HFFc6 (cell line): ENCODE data around the gene ROBO1. TPM values are rescaled to one million over a fixed set of nuclear protein-coding genes. Genes with fewer than 3 reads are reported as not detected.

ENCODE experiments used
- DNase-seq: peaks from one replicate; pipeline ENCODE4 v3.0.0-alpha.2; 2018
- H3K27ac Mint-ChIP-seq: 2 replicates; pipeline ENCODE4 v1.8.0; 2020; ENCODE audit warnings: mild to moderate bottlenecking, mixed read lengths
- H3K27me3 Mint-ChIP-seq: 2 replicates; pipeline ENCODE4 v1.8.0; 2021; ENCODE audit warnings: mild to moderate bottlenecking, moderate library complexity, mixed read lengths; ENCODE audit not compliant: insufficient read depth
- H3K36me3 Mint-ChIP-seq: 2 replicates; pipeline ENCODE4 v1.8.0; 2021; ENCODE audit warnings: low read depth, mixed read lengths
- H3K4me1 Mint-ChIP-seq: 2 replicates; pipeline ENCODE4 v1.8.0; 2020; ENCODE audit warnings: low read depth, mixed read lengths
- H3K4me3 Mint-ChIP-seq: 2 replicates; pipeline ENCODE4 v1.8.0; 2020; ENCODE audit warnings: mild to moderate bottlenecking, moderate library complexity, mixed read lengths
- H3K9me3 Mint-ChIP-seq: 2 replicates; pipeline ENCODE4 v1.8.0; 2020; ENCODE audit warnings: mild to moderate bottlenecking, mixed read lengths
- CTCF ChIP-seq: fragments of 200-600 bp; sonication (generic); IDR thresholded peaks from 2 replicates; pipeline ENCODE4 v1.5.0; 2021; ENCODE audit warnings: antibody characterized with exemption, mild to moderate bottlenecking
- total RNA-seq, 6 experiments: library from RNA; stranded (reverse); fragmentation: NEBNext Ultra II Directional; extraction: Animal tissue kit (Norgen Biotek cat#: 25700); gene quantifications; 2 replicates in 1 of 6; 3 replicates in 5 of 6; pipeline ENCODE4 v1.2.3, GENCODE V29; 2021

ROBO1 gene
- total RNA-seq, 6 experiments from 2014 or later = 38.7 to 51.3 (median 41.7) TPM

DNA sequence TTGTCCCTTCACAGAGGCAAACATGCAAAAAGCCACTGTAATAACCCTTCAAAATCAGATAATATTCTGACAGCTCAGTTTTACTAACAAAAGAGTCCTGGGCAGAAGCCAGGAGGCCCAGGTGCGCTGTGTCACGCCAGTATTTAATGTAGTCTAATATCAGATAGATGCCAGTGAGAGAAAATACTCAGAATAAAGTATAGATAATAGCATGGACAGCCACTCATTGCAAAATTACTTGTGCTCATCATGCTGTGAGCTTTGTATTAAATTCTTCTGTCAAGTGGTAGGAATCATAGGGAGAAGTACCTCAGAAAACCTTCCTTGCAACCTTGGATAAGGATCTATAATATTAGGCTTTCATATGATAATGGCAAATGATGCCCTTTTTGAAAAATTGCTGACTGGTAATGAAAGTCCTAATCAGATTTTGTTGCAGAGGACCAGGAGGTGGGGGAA is 1154.3 kb downstream of the ROBO1 start:
- no peak overlapping the region for H3K27ac Mint-ChIP-seq
- H3K9me3 Mint-ChIP-seq = no peaks in the 10 kb centered on the region
- H3K36me3 Mint-ChIP-seq = no peaks in the 10 kb centered on the region

GRCh38 chr3:78611278-78611677 is 1156.5 kb downstream of the ROBO1 start:
- Mint-ChIP-seq H3K9me3 (no peaks in the 10 kb centered on the region), H3K4me1 (peaks cover 7% of the 10 kb centered on the region; the same call in 1 of the 2 replicates), H3K27me3 (no peaks in the 10 kb centered on the region), H3K4me3 (no peak overlapping the region), H3K36me3 (peaks cover 7% of the 10 kb centered on the region), H3K27ac (no peak overlapping the region)
- DNase-seq = no peak
- no peak for TF ChIP-seq CTCF

More for the DNA sequence above, 1154.3 kb downstream of the ROBO1 start:
- DNase-seq = no peak
- Mint-ChIP-seq H3K4me1 (peaks cover 7% of the 10 kb centered on the region; the same call in 1 of the 2 replicates), H3K4me3 (no peak overlapping the region), H3K27me3 (no peaks in the 10 kb centered on the region)
- TF ChIP-seq CTCF = no peak

DNA sequence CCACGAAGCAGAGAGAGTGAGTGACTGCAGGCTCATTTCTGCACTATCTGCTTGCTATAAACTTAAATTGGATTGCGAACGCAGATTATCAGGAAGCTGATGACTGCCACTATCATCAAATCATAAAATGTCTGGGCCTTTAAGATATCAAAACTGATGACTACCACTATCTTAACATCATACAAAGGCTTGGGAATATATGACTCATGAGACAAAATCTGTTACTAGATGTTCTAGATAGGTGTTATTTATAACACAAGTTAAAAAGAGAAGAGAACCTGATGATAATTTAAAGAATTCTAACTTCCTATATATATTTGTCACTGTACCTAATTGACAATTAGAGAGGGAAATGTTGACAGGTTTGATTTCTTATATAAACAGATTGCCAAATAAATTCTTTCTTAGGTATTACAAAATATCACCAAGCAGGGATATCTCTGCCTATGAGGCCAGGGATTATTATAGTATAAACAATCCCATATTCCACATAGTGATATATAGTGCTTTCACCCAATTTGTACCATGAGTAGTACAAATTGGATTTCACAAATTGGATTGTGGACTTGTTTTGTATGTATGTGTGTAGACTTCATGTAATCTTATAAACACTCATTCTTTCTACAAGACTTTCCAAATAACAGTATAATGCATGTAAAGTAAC is 1157.2 kb downstream of the ROBO1 start:
- H3K36me3 Mint-ChIP-seq = peaks cover 12% of the 10 kb centered on the region
- no peak for TF ChIP-seq CTCF
- no peaks in the 10 kb centered on the region for H3K27me3 Mint-ChIP-seq
- peaks cover 7% of the 10 kb centered on the region; the same call in 1 of the 2 replicates for H3K4me1 Mint-ChIP-seq
- H3K4me3 Mint-ChIP-seq = no peak overlapping the region
- H3K27ac Mint-ChIP-seq = no peak overlapping the region
- DNase-seq = no peak
- H3K9me3 Mint-ChIP-seq = no peaks in the 10 kb centered on the region

DNA sequence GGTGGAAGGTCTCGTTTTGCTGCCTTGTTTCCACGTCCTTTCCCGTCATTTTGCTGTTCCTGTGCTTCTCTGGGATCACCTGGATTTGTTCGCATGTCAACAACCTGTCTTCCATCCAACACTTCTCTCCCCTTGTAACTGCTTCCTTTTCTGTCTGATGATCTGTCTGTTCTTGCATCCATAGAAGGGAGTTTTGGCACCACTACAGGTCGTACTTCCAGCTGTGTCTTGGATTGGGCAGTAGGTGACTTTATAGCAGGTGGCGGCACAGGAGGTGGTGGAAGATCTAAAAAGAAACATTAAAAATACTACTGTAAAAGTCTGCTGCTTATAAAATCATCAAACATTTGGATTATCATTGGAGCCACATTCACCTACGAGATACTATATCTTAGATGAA is 1161.0 kb downstream of the ROBO1 start:
- no peaks in the 10 kb centered on the region for H3K9me3 Mint-ChIP-seq
- no peaks in the 10 kb centered on the region; the same call in 1 of the 2 replicates for H3K27me3 Mint-ChIP-seq
- H3K4me3 Mint-ChIP-seq = no peak overlapping the region
- no peak overlapping the region for H3K27ac Mint-ChIP-seq
- no peak for TF ChIP-seq CTCF
- peaks cover 12% of the 10 kb centered on the region for H3K36me3 Mint-ChIP-seq
- H3K4me1 Mint-ChIP-seq = peaks cover 19% of the 10 kb centered on the region
- DNase-seq = no peak

DNA sequence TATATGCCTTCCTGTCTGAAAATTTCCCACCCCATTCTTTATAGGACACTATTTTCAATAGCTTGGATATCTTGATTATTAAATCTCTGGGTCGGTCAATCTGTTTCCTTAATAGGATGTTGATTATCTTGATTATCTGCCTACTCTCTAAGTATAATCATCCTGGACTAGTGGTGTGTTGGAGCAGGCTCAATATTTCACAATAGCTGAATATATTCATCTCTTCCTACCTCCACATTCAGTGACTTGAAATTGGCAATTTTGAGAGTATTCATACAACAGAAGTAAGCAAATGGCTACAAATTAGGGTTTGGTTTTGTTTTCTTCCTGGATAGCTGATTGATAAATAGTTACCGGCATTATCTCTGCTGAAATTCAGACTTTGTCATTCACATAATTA is 1162.6 kb downstream of the ROBO1 start:
- Mint-ChIP-seq H3K27ac (no peak overlapping the region), H3K4me1 (peaks cover 13% of the 10 kb centered on the region)
- TF ChIP-seq CTCF = no peak

More for the DNA sequence above, 1162.6 kb downstream of the ROBO1 start:
- H3K27me3 Mint-ChIP-seq = no peaks in the 10 kb centered on the region; the same call in 1 of the 2 replicates
- H3K36me3 Mint-ChIP-seq = peaks cover 12% of the 10 kb centered on the region
- no peak for DNase-seq
- no peak overlapping the region for H3K4me3 Mint-ChIP-seq
- H3K9me3 Mint-ChIP-seq = no peaks in the 10 kb centered on the region
